Head of caudate nucleus (tissue), 42 donors: ENCODE results near the gene PSEN1.

Experiments used
- DNase-seq, 42 donors: peaks; one replicate each; pipeline versions ENCODE4 v3.0.0 to v3.0.0-alpha.2; 2020 to 2021; ENCODE audit warnings: mixed read lengths in 7 of 42
- intact Hi-C: fragments of 100-400 bp; cut with DNase I; formaldehyde crosslinking; loops from one replicate; pipeline ENCODE4 v1.15.0; 2022

PSEN1 gene

DNA sequence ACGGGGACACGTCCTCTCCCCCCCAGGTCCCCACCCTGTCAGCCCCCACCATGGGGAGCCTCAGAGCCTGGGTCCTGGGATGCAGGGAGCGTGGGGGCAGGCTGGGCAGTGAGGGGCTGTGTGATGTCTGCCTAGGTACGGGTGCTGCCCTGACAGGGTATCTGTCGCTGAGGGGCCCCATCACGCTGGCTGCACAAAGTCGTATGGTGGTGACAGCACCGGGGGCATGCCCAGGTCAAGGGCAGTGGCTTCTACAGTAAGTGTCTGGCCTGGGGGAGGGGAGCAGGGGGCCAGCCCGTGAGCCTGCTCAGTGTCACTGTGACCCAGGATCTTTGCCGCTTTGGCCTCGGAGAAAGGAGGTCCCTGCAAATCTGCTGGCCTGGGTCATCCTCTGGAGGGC lies 124.3 kb downstream of the PSEN1 start:
- peak in 3 of 42 donors; percentile 1 to 14 (median 5) for DNase-seq
- intact Hi-C loops: no loop called here

DNA sequence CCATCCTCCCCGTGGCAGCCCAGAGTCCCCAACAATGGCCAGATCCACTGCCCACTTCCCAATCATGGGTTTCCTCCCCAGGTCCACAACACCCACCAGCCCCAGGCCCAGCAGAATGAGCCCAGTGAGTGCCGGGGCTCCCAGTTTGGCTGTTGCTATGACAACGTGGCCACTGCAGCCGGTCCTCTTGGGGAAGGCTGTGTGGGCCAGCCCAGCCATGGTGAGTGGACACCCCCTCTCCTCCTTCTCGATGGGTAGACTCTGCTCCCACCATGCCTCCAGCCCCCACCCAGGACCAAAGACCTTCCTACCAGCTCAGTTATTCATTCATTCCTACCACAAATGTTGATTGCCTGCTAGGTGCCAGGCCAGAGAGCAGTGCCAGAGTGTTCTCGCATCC lies 124.8 kb downstream of the PSEN1 start:
- DNase-seq: peak in 4 of 42 donors; percentile 9 to 18 (median 12)
- intact Hi-C loops: no loop called here

DNA sequence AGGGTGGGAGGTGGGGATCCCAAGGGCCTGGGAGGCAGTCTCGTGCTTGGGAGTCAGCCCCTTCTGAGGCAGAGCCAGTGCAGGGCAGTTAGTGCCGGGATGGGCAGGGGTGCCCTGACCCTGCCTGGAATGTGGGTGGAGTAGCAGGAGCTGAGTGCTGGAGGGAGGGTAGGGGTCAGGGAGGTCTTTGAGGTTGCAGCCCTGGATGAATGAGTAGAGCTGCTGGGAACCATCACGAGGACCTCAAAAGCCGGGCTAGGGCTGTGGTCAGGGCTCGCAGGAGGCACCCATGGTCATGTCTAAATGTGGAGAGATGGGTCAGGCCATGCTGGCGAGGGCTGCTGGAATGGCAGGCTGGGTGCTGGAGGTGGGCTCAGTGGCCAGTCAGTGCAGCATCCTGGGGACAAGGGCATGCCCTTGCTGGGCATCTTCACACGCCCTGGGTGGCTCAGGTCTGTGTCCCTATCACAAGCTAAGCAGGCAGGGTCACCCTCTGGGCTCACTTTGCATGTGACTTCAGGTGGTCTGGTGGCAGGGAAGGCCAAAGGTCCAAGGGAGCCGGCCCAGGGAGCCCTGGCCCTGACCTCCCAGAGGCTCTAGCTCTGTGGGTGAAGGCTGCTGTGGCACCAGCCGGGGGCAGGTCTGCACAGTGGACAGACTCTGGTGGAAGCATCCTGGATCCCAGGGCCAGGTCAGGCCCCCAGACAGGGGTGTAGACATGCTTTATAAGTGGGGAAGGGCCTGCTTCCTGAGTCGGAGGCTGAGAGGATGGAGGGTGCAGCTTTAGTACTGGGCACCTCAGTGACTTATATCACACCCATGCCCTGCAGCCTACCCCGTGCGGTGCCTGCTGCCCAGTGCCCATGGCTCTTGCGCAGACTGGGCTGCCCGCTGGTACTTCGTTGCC lies 125.5 kb downstream of the PSEN1 start:
- intact Hi-C loops: no loop called here
- DNase-seq: peak in 8 of 42 donors; percentile 5 to 35 (median 12)

DNA sequence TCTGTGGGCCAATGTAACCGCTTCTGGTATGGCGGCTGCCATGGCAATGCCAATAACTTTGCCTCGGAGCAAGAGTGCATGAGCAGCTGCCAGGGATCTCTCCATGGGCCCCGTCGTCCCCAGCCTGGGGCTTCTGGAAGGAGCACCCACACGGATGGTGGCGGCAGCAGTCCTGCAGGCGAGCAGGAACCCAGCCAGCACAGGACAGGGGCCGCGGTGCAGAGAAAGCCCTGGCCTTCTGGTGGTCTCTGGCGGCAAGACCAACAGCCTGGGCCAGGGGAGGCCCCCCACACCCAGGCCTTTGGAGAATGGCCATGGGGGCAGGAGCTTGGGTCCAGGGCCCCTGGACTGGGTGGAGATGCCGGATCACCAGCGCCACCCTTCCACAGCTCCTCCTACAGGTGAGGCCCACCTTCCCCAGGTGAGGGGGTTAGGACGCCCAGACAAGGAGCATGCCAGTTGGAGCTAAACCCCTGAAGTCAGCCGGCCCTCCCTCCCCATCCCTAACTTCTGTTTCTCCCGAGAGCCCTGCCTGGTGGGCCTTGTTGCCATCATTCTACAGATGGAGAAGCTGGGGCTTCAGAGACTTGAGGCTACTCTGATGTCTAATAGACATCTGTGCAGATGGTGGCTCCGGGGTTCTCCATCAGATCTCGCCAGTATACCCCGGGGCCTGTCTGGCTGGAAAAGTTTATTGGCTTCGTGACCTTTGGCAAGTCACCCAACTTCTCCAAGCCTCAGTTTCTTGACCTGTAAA lies 126.3 kb downstream of the PSEN1 start:
- DNase-seq: peak in 8 of 42 donors; percentile 3 to 33 (median 14)
- intact Hi-C loops: no loop called here

DNA sequence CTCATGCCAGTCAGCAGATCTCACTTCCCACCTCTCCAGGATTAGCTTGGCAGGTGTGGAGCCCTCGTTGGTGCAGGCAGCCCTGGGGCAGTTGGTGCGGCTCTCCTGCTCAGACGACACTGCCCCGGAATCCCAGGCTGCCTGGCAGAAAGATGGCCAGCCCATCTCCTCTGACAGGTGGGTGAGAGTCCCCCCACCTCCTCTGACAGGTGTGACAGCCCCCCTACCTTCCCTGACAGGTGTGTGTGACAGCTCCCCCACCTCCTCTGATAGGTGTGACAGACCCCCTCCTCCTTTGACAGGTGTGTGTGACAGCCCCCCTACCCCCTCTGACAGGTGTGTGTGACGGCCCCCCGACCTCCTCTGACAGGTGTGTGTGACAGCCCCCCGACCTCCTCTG lies 127.3 kb downstream of the PSEN1 start:
- peak in 2 of 42 donors; percentile 3 to 10 for DNase-seq
- intact Hi-C loops: no loop called here

DNA sequence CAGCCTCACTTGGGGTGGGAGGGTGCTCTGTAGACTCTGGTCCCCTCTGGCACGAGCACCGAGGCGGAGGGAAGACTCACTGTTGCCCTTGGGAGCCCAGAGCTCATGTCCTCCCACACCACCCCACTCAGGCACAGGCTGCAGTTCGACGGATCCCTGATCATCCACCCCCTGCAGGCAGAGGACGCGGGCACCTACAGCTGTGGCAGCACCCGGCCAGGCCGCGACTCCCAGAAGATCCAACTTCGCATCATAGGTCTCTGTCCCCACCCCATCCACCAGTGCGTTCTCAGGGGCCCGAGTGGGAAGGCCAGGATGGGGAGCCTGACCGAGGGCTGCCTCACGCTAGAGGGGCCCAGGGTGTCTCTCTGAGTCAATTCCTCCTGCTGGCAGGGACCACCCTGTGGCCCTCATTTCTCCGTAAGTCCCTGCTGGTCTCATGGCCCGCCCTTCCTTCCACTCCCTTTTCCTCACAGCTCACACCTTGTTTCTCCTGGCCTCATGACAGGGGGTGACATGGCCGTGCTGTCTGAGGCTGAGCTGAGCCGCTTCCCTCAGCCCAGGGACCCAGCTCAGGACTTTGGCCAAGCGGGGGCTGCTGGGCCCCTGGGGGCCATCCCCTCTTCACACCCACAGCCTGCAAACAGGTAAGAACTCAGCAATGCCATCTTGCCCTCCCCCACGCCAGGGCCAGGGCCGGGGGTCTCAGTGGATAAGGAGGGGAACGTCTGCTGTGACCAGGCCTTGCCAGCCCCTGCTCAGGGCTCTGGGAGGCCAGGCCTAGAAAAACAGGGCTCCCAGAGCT lies 128.0 kb downstream of the PSEN1 start:
- intact Hi-C loops: no loop called here
- peak in 5 of 42 donors; percentile 7 to 42 (median 17) for DNase-seq

DNA sequence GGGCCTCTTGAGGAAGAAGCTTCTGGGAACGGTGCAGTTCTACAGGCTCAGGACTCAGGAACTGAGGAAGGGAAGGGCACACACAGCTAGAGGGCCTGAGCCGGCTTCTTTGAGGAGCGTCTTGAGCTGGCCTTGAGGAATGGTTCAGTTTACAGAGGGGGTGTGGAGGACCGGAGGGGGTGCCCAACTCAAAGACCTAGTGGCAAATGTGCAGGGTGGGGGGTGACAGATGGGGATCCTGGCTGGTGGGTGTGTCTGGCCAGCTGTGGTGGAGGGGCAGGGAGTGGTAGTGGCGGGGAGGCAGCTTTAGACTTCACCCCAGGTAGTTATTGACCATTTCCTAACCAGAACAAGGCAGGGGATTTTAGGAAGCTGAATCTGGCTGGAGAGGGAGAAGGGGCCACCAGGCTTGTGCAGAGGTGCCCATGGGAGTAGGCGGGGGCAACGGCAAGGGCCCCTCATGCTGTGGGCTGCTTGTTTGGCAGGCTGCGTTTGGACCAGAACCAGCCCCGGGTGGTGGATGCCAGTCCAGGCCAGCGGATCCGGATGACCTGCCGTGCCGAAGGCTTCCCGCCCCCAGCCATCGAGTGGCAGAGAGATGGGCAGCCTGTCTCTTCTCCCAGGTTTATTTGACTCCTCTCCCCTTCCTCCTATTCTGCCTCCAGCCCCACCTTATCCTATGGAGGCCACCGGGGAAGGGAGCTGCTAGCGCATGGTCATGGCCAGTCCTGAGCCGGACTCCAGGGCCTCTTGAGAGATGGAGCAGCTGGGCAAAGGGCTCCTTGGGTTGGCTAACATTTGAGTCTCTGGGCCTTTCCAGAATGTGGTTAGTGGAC lies 128.8 kb downstream of the PSEN1 start:
- peak in 6 of 42 donors; percentile 3 to 39 (median 28) for DNase-seq
- intact Hi-C loops: no loop called here

DNA sequence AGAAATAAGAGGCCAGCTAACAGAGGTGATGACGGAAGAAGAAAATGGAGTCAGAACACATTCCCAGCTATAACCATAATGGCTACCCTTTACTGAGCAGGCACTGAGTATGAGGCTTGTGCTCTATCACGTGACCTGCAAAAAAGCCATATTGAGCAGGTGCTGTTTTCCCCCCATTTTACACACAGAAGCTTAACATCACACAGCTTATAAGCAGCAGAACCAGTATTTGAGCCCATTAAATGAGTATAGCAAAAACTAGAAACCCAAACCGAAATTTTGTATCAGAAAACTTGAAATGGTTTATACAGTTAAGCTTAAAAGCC lies 129.4 kb downstream of the PSEN1 start:
- DNase-seq: peak in 1 of 42 donors; percentile 10
- intact Hi-C loops: no loop called here

DNA sequence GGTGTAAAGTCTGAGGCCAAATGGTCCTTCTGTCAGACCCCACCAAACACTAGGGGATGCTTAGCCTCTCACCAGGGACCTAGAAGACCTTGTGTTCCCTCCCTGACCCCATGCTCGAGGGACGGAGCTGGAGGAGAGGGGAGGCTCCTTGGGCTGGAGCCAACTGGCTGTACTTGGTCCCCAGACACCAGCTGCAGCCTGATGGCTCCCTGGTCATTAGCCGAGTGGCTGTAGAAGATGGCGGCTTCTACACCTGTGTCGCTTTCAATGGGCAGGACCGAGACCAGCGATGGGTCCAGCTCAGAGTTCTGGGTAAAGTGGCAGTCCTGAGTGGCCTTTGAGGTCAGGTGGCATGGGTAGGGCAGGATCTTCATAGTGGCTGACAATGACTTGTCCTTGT lies 130.0 kb downstream of the PSEN1 start:
- peak in 3 of 42 donors; percentile 8 to 24 (median 23) for DNase-seq
- intact Hi-C loops: no loop called here

DNA sequence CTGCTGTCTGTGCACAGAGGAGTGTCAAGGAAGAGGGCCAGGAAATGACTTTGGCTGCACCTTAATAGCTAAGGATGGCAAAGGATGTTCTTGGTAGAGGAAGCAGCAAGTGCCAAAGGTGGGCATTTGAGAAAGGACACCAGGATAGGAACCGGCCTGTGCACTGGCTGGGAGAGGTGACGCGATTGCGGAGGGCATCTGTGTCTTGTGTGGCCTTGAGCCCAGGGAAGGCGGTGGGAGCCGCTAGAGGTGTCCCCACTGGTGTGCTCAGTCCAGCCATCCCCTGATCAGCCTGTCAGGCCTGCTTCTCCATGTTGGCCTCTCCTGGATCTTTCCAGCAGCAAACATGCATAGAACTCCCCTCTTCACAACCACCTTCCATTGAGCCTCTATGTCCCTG lies 131.2 kb downstream of the PSEN1 start:
- intact Hi-C loops: no loop called here
- peak in 4 of 42 donors; percentile 2 to 31 (median 28) for DNase-seq

DNA sequence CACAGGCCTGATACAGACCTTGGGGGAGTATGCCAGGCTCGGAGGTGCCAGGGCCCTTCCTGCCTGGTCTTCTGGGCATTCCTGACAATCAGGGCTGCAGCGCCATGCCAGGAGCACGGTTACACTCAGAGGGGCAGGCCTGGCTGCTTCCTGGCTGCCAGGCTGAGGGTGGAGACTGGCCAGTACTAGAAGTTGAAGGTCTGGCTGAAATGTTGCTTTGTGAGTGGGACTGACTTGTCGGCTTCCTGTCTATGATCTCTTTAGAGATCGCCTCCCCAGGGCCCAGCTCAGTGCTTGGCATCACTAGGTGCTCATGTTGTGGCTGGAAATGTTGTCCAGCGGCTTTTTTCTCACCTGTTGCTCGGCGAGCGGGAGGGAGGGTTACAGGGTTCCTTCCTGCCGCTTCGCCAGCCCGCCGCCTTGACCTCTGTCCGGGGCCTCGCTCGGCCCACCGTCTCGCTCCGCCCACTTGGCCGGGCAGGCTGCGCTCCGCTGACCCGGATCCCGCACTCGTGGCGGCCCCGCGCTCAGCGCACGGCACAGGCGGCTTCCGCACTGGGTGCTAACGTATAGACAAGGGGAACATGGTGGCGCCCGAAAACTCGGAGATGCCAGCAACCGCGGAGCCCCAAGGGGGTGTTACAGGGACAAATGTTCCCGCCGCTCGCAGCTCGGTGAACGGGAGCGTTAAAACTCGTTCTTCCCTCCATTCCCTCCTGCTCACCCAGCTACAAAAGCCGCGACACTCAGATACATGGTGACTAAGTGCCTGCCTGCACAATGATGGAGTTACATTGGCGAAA lies 133.6 kb downstream of the PSEN1 start:
- intact Hi-C loops: no loop called here
- DNase-seq: peak in 38 of 42 donors; percentile 9 to 67 (median 32)

DNA sequence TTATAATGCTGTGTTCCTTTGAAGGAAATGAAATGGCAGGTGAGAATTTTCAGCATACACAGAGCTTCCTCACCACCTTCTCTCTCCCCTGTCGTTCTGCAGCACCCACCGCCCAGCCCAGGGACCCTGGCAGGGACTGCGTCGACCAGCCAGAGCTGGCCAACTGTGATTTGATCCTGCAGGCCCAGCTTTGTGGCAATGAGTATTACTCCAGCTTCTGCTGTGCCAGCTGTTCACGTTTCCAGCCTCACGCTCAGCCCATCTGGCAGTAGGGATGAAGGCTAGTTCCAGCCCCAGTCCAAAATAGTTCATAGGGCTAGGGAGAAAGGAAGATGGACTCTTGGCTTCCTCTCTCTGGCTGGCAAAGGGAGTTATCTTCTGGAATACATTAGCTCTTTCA lies 136.1 kb downstream of the PSEN1 start:
- peak in 2 of 42 donors; percentile 11 to 24 for DNase-seq
- intact Hi-C loops: no loop called here
